Measurements from ENCODE around the gene DENND1B. TPM values are rescaled to one million over a fixed set of nuclear protein-coding genes. Genes with fewer than 3 reads are reported as not detected.
A peak's percentile ranks its signal among the peaks of the same experiment; 100 is the strongest.

The DENND1B gene
- total RNA-seq, 1 experiment from 2014 or later, result 1.9 TPM

DNA sequence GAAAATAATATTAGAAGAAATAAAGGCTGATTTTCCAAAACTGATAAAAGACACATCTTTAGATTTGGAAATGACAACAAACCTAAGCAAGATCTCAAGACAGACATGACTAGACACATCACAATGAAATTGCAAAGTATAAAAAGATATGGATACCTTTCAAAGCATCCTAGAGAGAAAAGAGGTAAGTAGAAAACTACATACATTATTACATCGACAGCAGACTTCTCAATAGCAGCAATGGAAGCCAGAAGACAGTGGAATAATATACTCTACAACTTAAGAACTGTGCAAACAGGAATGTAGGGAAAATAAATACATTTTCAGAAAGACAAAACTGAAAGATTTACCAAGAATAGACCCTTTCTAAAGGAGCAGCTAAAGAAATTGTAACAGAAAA is 50.2 kb downstream of the DENND1B start:
- Histone ChIP-seq H3K4me3 (ENCODE audit: low read depth, low read length, poor library complexity, severe bottlenecking) (no peak overlapping the region), H3K9me3 (ENCODE audit: low read depth, low read length, poor library complexity, severe bottlenecking) (peaks cover 13% of the 10 kb centered on the region), H3K27ac (ENCODE audit: low read depth, low read length, poor library complexity, severe bottlenecking) (no peak overlapping the region), H3K36me3 (ENCODE audit: insufficient read depth, low read length, poor library complexity, severe bottlenecking) (no peaks in the 10 kb centered on the region), H3K27me3 (replicated peaks; ENCODE audit: insufficient read depth, low read depth, low read length, poor library complexity) (no peaks in the 10 kb centered on the region), H3K4me1 (ENCODE audit: insufficient read depth, low read length, poor library complexity, severe bottlenecking) (no peaks in the 10 kb centered on the region)
- intact Hi-C loops (cut with micrococcal nuclease; ENCODE audit: unreplicated experiment), result no loop called here
- BruUV-seq (replicated peaks), result no TSS peak
- CTCF ChIA-PET, result no interaction called here
- DNase-seq (ENCODE audit: low spot score), result peak; percentile 6
- no peak for TF ChIP-seq EZH2 (IDR thresholded peaks at IDR 0.05; ENCODE audit: borderline replicate concordance, low read depth, low read length, poor library complexity, severe bottlenecking)
- TF ChIP-seq, protein P1, sequence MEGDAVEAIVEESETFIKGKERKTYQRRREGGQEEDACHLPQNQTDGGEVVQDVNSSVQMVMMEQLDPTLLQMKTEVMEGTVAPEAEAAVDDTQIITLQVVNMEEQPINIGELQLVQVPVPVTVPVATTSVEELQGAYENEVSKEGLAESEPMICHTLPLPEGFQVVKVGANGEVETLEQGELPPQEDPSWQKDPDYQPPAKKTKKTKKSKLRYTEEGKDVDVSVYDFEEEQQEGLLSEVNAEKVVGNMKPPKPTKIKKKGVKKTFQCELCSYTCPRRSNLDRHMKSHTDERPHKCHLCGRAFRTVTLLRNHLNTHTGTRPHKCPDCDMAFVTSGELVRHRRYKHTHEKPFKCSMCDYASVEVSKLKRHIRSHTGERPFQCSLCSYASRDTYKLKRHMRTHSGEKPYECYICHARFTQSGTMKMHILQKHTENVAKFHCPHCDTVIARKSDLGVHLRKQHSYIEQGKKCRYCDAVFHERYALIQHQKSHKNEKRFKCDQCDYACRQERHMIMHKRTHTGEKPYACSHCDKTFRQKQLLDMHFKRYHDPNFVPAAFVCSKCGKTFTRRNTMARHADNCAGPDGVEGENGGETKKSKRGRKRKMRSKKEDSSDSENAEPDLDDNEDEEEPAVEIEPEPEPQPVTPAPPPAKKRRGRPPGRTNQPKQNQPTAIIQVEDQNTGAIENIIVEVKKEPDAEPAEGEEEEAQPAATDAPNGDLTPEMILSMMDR (conservative IDR thresholded peaks at IDR 0.05; ENCODE audit: low read depth, low read length), result no peak
- POLR2A ChIA-PET (ENCODE audit: low non-redundant PET), result no interaction called here

DNA sequence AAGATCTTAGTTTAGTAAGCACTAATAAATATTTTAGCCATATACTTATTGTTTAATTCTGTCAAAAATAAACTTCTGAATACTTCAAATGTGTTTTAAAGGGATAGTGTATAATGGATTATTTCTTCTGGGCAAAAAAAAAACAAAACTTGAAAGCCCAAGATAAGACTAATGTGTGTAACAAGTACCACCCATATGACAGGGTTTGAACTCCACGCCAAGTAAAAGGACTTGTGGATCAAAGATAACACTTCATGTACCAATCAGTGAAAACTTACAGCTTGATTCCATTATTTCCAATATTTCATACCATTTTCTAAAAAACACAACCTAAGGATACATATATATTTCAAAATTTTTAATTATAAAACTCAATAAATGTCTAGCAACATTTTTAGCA is 59.5 kb downstream of the DENND1B start:
- BruUV-seq (replicated peaks), result no TSS peak
- H3K36me3 ChIP-seq (ENCODE audit: insufficient read depth, low read length, poor library complexity, severe bottlenecking), result no peaks in the 10 kb centered on the region
- intact Hi-C loops (cut with micrococcal nuclease; ENCODE audit: unreplicated experiment), result no loop called here
- no peaks in the 10 kb centered on the region for H3K9me3 ChIP-seq (ENCODE audit: low read depth, low read length, poor library complexity, severe bottlenecking)
- H3K27ac ChIP-seq (ENCODE audit: low read depth, low read length, poor library complexity, severe bottlenecking), result no peak overlapping the region
- no peaks in the 10 kb centered on the region for H3K27me3 ChIP-seq (replicated peaks; ENCODE audit: insufficient read depth, low read depth, low read length, poor library complexity)
- no peak overlapping the region for H3K4me3 ChIP-seq (ENCODE audit: low read depth, low read length, poor library complexity, severe bottlenecking)
- ChIA-PET CTCF (no interaction called here), POLR2A (ENCODE audit: low non-redundant PET) (interaction anchor here (0.6 kb wide), 1 partner anchor 776 kb away, joined by 4 read pairs; no protein-coding TSS in a partner anchor)
- H3K4me1 ChIP-seq (ENCODE audit: insufficient read depth, low read length, poor library complexity, severe bottlenecking), result no peaks in the 10 kb centered on the region
- TF ChIP-seq, protein P1 (conservative IDR thresholded peaks at IDR 0.05; ENCODE audit: low read depth, low read length), result no peak
- TF ChIP-seq EZH2 (IDR thresholded peaks at IDR 0.05; ENCODE audit: borderline replicate concordance, low read depth, low read length, poor library complexity, severe bottlenecking), result no peak
- DNase-seq (ENCODE audit: low spot score), result no peak

DNA sequence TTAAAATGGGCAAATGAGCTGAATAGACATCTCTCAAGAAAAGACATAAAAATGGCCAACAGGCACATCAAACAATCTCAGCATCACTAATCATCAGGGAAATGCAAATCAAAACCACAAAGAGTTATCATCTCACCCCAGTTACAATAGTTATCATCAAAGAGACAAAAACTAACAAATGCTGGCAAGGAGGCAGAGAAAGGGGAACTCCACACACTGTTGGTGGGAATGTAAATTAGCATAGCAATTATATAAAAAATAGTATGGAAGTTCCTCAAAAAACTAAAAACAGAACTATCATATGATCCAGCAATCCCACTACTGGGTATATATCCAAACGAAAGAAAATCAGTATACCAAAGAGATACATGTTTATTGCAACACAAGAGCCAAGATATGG is 68.7 kb downstream of the DENND1B start:
- POLR2A ChIA-PET (ENCODE audit: low non-redundant PET), result no interaction called here
- Histone ChIP-seq H3K4me3 (ENCODE audit: low read depth, low read length, poor library complexity, severe bottlenecking) (no peak overlapping the region), H3K27me3 (replicated peaks; ENCODE audit: insufficient read depth, low read depth, low read length, poor library complexity) (no peaks in the 10 kb centered on the region), H3K4me1 (ENCODE audit: insufficient read depth, low read length, poor library complexity, severe bottlenecking) (no peaks in the 10 kb centered on the region), H3K36me3 (ENCODE audit: insufficient read depth, low read length, poor library complexity, severe bottlenecking) (no peaks in the 10 kb centered on the region), H3K9me3 (ENCODE audit: low read depth, low read length, poor library complexity, severe bottlenecking) (no peaks in the 10 kb centered on the region), H3K27ac (ENCODE audit: low read depth, low read length, poor library complexity, severe bottlenecking) (no peak overlapping the region)
- CTCF ChIA-PET, result no interaction called here
- no TSS peak for BruUV-seq (replicated peaks)
- intact Hi-C loops (cut with micrococcal nuclease; ENCODE audit: unreplicated experiment), result no loop called here
- TF ChIP-seq EZH2 (IDR thresholded peaks at IDR 0.05; ENCODE audit: borderline replicate concordance, low read depth, low read length, poor library complexity, severe bottlenecking), result no peak
- TF ChIP-seq, protein P1 (conservative IDR thresholded peaks at IDR 0.05; ENCODE audit: low read depth, low read length), result no peak
- DNase-seq (ENCODE audit: low spot score), result no peak
